Neural cell (in vitro differentiated cells): ENCODE data around the gene ABCA8. TPM values are rescaled to one million over a fixed set of nuclear protein-coding genes. Genes with fewer than 3 reads are reported as not detected.
"Not testable (repeated sequence)": the region's sequence is repeated elsewhere in the genome, so short reads cannot be mapped to it uniquely, and the experiment has no call there.

Experiments used
- H2AFZ ChIP-seq: fragments of 200-600, 300-800 bp; sonication (generic), shearing (Covaris generic); 2 replicates; pipeline ENCODE4 v1.6.0; 2014; ENCODE audit warnings: low read depth, mild to moderate bottlenecking, antibody characterized with exemption, low read length, moderate library complexity
- H3F3A ChIP-seq: fragments of 200-600 bp; shearing (Covaris generic); 2 replicates; pipeline ENCODE4 v1.6.1; 2016; ENCODE audit warnings: mild to moderate bottlenecking, moderate library complexity, mixed read lengths, antibody characterized with exemption, low read length; ENCODE audit not compliant: insufficient read depth, poor library complexity, severe bottlenecking
- H3K27ac ChIP-seq: fragments of 200-600, 300-800 bp; sonication (generic), shearing (Covaris generic); 2 replicates; pipeline ENCODE4 v1.5.1; 2014; ENCODE audit warnings: mild to moderate bottlenecking, low read length, moderate library complexity
- H3K27me3 ChIP-seq: fragments of 300-800, 200-600 bp; sonication (generic), shearing (Covaris generic); 2 replicates; pipeline ENCODE4 v1.6.0; 2014; ENCODE audit warnings: mild to moderate bottlenecking, low read depth, low read length, moderate library complexity; ENCODE audit not compliant: insufficient read depth
- H3K36me3 ChIP-seq: fragments of 300-800, 200-600 bp; sonication (generic), shearing (Covaris generic); 2 replicates; pipeline ENCODE4 v1.5.1; 2014; ENCODE audit warnings: mild to moderate bottlenecking, antibody characterized with exemption, low read length, moderate library complexity; ENCODE audit not compliant: insufficient read depth
- H3K4me2 ChIP-seq: fragments of 300-800, 200-600 bp; sonication (generic), shearing (Covaris generic); 2 replicates; pipeline ENCODE4 v1.6.0; 2014; ENCODE audit warnings: mild to moderate bottlenecking, low read length
- H3K4me3 ChIP-seq: fragments of 300-800, 200-600 bp; sonication (generic), shearing (Covaris generic); 2 replicates; pipeline ENCODE4 v1.5.1; 2014; ENCODE audit warnings: mild to moderate bottlenecking, low read length, moderate library complexity
- H3K79me2 ChIP-seq: fragments of 200-600 bp; shearing (Covaris generic); replicated peaks from 2 replicates; pipeline ENCODE4 v1.6.0; 2014; ENCODE audit warnings: mild to moderate bottlenecking, low read length, moderate library complexity; ENCODE audit not compliant: insufficient read depth
- H3K9ac ChIP-seq: fragments of 300-800, 200-600 bp; sonication (generic), shearing (Covaris generic); 2 replicates; pipeline ENCODE4 v1.6.1; 2016; ENCODE audit warnings: mild to moderate bottlenecking, low read length, mixed read lengths
- H3K9me2 ChIP-seq: fragments of 200-600 bp; shearing (Covaris generic); 2 replicates; pipeline ENCODE4 v1.6.1; 2016; ENCODE audit warnings: mild to moderate bottlenecking, low read length, mixed read lengths; ENCODE audit not compliant: insufficient read depth
- H3K9me3 ChIP-seq: fragments of 200-600, 300-800 bp; sonication (generic), shearing (Covaris generic); 2 replicates; pipeline ENCODE4 v1.6.1; 2016; ENCODE audit warnings: mild to moderate bottlenecking, mixed run types, low read length, moderate library complexity, mixed read lengths
- H4K20me1 ChIP-seq: fragments of 200-600 bp; shearing (Covaris generic); 2 replicates; pipeline ENCODE4 v1.6.1; 2016; ENCODE audit warnings: mild to moderate bottlenecking, mixed run types; ENCODE audit not compliant: insufficient read depth
- CTCF ChIP-seq: fragments of 450-650 bp; IDR thresholded peaks from 2 replicates; pipeline ENCODE4 v1.5.1; 2014; ENCODE audit warnings: antibody characterized with exemption, mild to moderate bottlenecking, moderate library complexity; ENCODE audit not compliant: poor library complexity, severe bottlenecking
- EP300 ChIP-seq: fragments of 450-650 bp; conservative IDR thresholded peaks from 2 replicates; pipeline ENCODE4 v1.6.1; 2014; ENCODE audit warnings: antibody characterized with exemption, mild to moderate bottlenecking, moderate library complexity; ENCODE audit not compliant: poor library complexity, severe bottlenecking
- EZH2 ChIP-seq: fragments of 200-600, 300-800 bp; shearing (Covaris generic), sonication (generic); IDR thresholded peaks from 2 replicates; pipeline ENCODE4 v1.6.1; 2014; ENCODE audit warnings: antibody characterized with exemption, low read length, borderline replicate concordance, mild to moderate bottlenecking; ENCODE audit not compliant: insufficient read depth, poor library complexity, severe bottlenecking
- RAD21 ChIP-seq: fragments of 450-650 bp; conservative IDR thresholded peaks from 2 replicates; pipeline ENCODE4 v1.6.1; 2014; ENCODE audit warnings: antibody characterized with exemption, mild to moderate bottlenecking, moderate library complexity
- REST ChIP-seq: IDR thresholded peaks from 2 replicates; pipeline ENCODE4 v1.6.1; 2012; ENCODE audit warnings: borderline replicate concordance
- polyA plus RNA-seq: library from polyadenylated mRNA; depleted of rRNA; stranded (reverse); fragments of >200 nt; gene quantifications from 2 replicates; pipeline ENCODE4 v1.2.3, GENCODE V29; 2014

The ABCA8 gene
- polyA plus RNA-seq, 1 donor from 2014 or later = not detected

- no peak for TF ChIP-seq RAD21
- TF ChIP-seq EP300 = no peak
- TF ChIP-seq EZH2 = no peak
- H2AFZ ChIP-seq = no peak overlapping the region
- no peaks in the 10 kb centered on the region for H4K20me1 ChIP-seq
- no peak overlapping the region for H3K9ac ChIP-seq
- no peaks in the 10 kb centered on the region for H3K9me2 ChIP-seq
- no peak overlapping the region for H3K4me2 ChIP-seq
- H3K79me2 ChIP-seq = no peaks in the 10 kb centered on the region
- no peak overlapping the region for H3K27ac ChIP-seq
- H3K9me3 ChIP-seq = peaks cover 2% of the 10 kb centered on the region
- no peaks in the 10 kb centered on the region for H3K36me3 ChIP-seq
- H3K27me3 ChIP-seq = no peaks in the 10 kb centered on the region
- H3K4me3 ChIP-seq = no peak overlapping the region
- no peaks in the 10 kb centered on the region for H3F3A ChIP-seq
These were observed 130.5 kb downstream of the ABCA8 start for GRCh38 chr17:68824707-68825106.

GRCh38 chr17:68824185-68824584, 131.0 kb downstream of the ABCA8 start:
- H3K9ac ChIP-seq, H3K27me3 ChIP-seq, H4K20me1 ChIP-seq, H3K4me2 ChIP-seq, H2AFZ ChIP-seq, H3F3A ChIP-seq, H3K36me3 ChIP-seq, H3K4me3 ChIP-seq, H3K27ac ChIP-seq, H3K9me2 ChIP-seq, H3K9me3 ChIP-seq, H3K79me2 ChIP-seq: not testable (repeated sequence)

GRCh38 chr17:68822719-68823289, 132.4 kb downstream of the ABCA8 start:
- Histone ChIP-seq H3K4me2 (no peak overlapping the region), H3K36me3 (no peaks in the 10 kb centered on the region)

More at GRCh38 chr17:68822719-68823289, 132.4 kb downstream of the ABCA8 start:
- Histone ChIP-seq H3K4me3 (peak overlapping the region; percentile 18), H3K9ac (no peak overlapping the region), H4K20me1 (no peaks in the 10 kb centered on the region), H3K9me3 (no peaks in the 10 kb centered on the region), H3K27ac (no peak overlapping the region), H3F3A (no peaks in the 10 kb centered on the region), H3K27me3 (no peaks in the 10 kb centered on the region), H2AFZ (no peak overlapping the region), H3K79me2 (no peaks in the 10 kb centered on the region), H3K9me2 (no peaks in the 10 kb centered on the region)
- TF ChIP-seq REST (no peak), EP300 (no peak), CTCF (no peak), RAD21 (no peak)
